ENCODE results near the gene METRNL.

METRNL gene

GRCh38 chr17:83032781-83033180, 46.6 kb upstream of the METRNL start:
- no peaks in the 10 kb centered on the region for H3K9me3 ChIP-seq (ENCODE audit: low read length)
- H3K4me1 ChIP-seq (ENCODE audit: insufficient read depth, low read length, severe bottlenecking): no peaks in the 10 kb centered on the region
- no peaks in the 10 kb centered on the region for H4K20me1 ChIP-seq (ENCODE audit: insufficient read depth, low read length)
- H3F3A ChIP-seq (ENCODE audit: insufficient read depth, low read length): no peaks in the 10 kb centered on the region
- H2AFZ ChIP-seq (ENCODE audit: low read length): no peak overlapping the region
- no peak overlapping the region for H3K9ac ChIP-seq (ENCODE audit: low read length)
- H3K9me2 ChIP-seq (ENCODE audit: low read depth, low read length): no peaks in the 10 kb centered on the region
- H3K36me3 ChIP-seq (ENCODE audit: insufficient read depth, low read length): peaks cover 15% of the 10 kb centered on the region
- H3K4me3 ChIP-seq (ENCODE audit: low read depth, low read length, poor library complexity, severe bottlenecking): no peak overlapping the region
- H3K27ac ChIP-seq (ENCODE audit: low read depth, low read length, poor library complexity, severe bottlenecking): no peak overlapping the region
- no peaks in the 10 kb centered on the region for H3K27me3 ChIP-seq (ENCODE audit: insufficient read depth, low read length)
- no peaks in the 10 kb centered on the region for H3K79me2 ChIP-seq (ENCODE audit: insufficient read depth, low read length)
- no peak overlapping the region for H3K4me2 ChIP-seq (ENCODE audit: low read length)
- TF ChIP-seq EZH2 (IDR thresholded peaks at IDR 0.05; ENCODE audit: borderline replicate concordance, low read length) (no peak), CTCF (IDR thresholded peaks at IDR 0.05; ENCODE audit: low read length) (no peak)

GRCh38 chr17:83034525-83034924, 44.9 kb upstream of the METRNL start:
- TF ChIP-seq EZH2 (IDR thresholded peaks at IDR 0.05; ENCODE audit: borderline replicate concordance, low read length) (no peak), CTCF (IDR thresholded peaks at IDR 0.05; ENCODE audit: low read length) (no peak)
- Histone ChIP-seq H2AFZ (ENCODE audit: low read length) (no peak overlapping the region), H3K4me3 (ENCODE audit: low read depth, low read length, poor library complexity, severe bottlenecking) (no peak overlapping the region), H3K27me3 (ENCODE audit: insufficient read depth, low read length) (no peaks in the 10 kb centered on the region), H3K9ac (ENCODE audit: low read length) (no peak overlapping the region), H3K4me2 (ENCODE audit: low read length) (no peak overlapping the region), H3K9me3 (ENCODE audit: low read length) (no peaks in the 10 kb centered on the region), H4K20me1 (ENCODE audit: insufficient read depth, low read length) (no peaks in the 10 kb centered on the region), H3F3A (ENCODE audit: insufficient read depth, low read length) (no peaks in the 10 kb centered on the region), H3K4me1 (ENCODE audit: insufficient read depth, low read length, severe bottlenecking) (no peaks in the 10 kb centered on the region), H3K36me3 (ENCODE audit: insufficient read depth, low read length) (peaks cover 15% of the 10 kb centered on the region), H3K27ac (ENCODE audit: low read depth, low read length, poor library complexity, severe bottlenecking) (no peak overlapping the region), H3K9me2 (ENCODE audit: low read depth, low read length) (no peaks in the 10 kb centered on the region), H3K79me2 (ENCODE audit: insufficient read depth, low read length) (no peaks in the 10 kb centered on the region)

GRCh38 chr17:83035722-83036121, 43.7 kb upstream of the METRNL start:
- H2AFZ ChIP-seq (ENCODE audit: low read length): no peak overlapping the region
- no peak overlapping the region for H3K4me2 ChIP-seq (ENCODE audit: low read length)
- no peaks in the 10 kb centered on the region for H3K9me2 ChIP-seq (ENCODE audit: low read depth, low read length)
- H3K27ac ChIP-seq (ENCODE audit: low read depth, low read length, poor library complexity, severe bottlenecking): no peak overlapping the region
- no peaks in the 10 kb centered on the region for H3K79me2 ChIP-seq (ENCODE audit: insufficient read depth, low read length)
- TF ChIP-seq EZH2 (IDR thresholded peaks at IDR 0.05; ENCODE audit: borderline replicate concordance, low read length): no peak
- no peak for TF ChIP-seq CTCF (IDR thresholded peaks at IDR 0.05; ENCODE audit: low read length)
- no peaks in the 10 kb centered on the region for H3K4me1 ChIP-seq (ENCODE audit: insufficient read depth, low read length, severe bottlenecking)
- no peak overlapping the region for H3K4me3 ChIP-seq (ENCODE audit: low read depth, low read length, poor library complexity, severe bottlenecking)
- peaks cover 22% of the 10 kb centered on the region for H3K36me3 ChIP-seq (ENCODE audit: insufficient read depth, low read length)
- no peaks in the 10 kb centered on the region for H3K27me3 ChIP-seq (ENCODE audit: insufficient read depth, low read length)
- H4K20me1 ChIP-seq (ENCODE audit: insufficient read depth, low read length): no peaks in the 10 kb centered on the region
- H3K9me3 ChIP-seq (ENCODE audit: low read length): no peaks in the 10 kb centered on the region
- H3K9ac ChIP-seq (ENCODE audit: low read length): no peak overlapping the region
- no peaks in the 10 kb centered on the region for H3F3A ChIP-seq (ENCODE audit: insufficient read depth, low read length)

Data from OCI-LY1 (cell line).